Measurements from ENCODE around the gene EMID1. TPM values are rescaled to one million over a fixed set of nuclear protein-coding genes. Genes with fewer than 3 reads are reported as not detected.
A peak's percentile ranks its signal among the peaks of the same experiment; 100 is the strongest.

The EMID1 gene
- total RNA-seq, 1 experiment from 2014 or later = 1.1 TPM

- no peaks in the 10 kb centered on the region for H3K36me3 ChIP-seq (ENCODE audit: low read depth)
- TF ChIP-seq, protein P1, sequence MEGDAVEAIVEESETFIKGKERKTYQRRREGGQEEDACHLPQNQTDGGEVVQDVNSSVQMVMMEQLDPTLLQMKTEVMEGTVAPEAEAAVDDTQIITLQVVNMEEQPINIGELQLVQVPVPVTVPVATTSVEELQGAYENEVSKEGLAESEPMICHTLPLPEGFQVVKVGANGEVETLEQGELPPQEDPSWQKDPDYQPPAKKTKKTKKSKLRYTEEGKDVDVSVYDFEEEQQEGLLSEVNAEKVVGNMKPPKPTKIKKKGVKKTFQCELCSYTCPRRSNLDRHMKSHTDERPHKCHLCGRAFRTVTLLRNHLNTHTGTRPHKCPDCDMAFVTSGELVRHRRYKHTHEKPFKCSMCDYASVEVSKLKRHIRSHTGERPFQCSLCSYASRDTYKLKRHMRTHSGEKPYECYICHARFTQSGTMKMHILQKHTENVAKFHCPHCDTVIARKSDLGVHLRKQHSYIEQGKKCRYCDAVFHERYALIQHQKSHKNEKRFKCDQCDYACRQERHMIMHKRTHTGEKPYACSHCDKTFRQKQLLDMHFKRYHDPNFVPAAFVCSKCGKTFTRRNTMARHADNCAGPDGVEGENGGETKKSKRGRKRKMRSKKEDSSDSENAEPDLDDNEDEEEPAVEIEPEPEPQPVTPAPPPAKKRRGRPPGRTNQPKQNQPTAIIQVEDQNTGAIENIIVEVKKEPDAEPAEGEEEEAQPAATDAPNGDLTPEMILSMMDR (conservative IDR thresholded peaks at IDR 0.05) = no peak
- TF ChIP-seq EZH2 (IDR thresholded peaks at IDR 0.05; ENCODE audit: low read depth) = no peak
- intact Hi-C loops (cut with micrococcal nuclease; ENCODE audit: unreplicated experiment) = no loop called here
- no peak for DNase-seq
- no peak overlapping the region for H3K27ac ChIP-seq
- no peaks in the 10 kb centered on the region for H3K9me3 ChIP-seq (ENCODE audit: insufficient read depth, low read depth)
- no peaks in the 10 kb centered on the region for H3K79me2 ChIP-seq (ENCODE audit: low read depth)
- no peak overlapping the region for H3K4me2 ChIP-seq
- H3K4me1 ChIP-seq (replicated peaks; ENCODE audit: insufficient read depth) = no peaks in the 10 kb centered on the region
- POLR2A ChIA-PET (ENCODE audit: unreplicated experiment) = no interaction called here
- H4K20me1 ChIP-seq (ENCODE audit: insufficient read depth) = no peaks in the 10 kb centered on the region
- CTCF ChIA-PET = interaction anchor here (1.0 kb wide), 1 partner anchor 31 kb away, joined by 13 read pairs; no protein-coding TSS in a partner anchor
- no peak overlapping the region for H3K4me3 ChIP-seq
- no peaks in the 10 kb centered on the region for H3K9me2 ChIP-seq (ENCODE audit: insufficient read depth)
- no peak overlapping the region for H2AFZ ChIP-seq
- peaks cover 40% of the 10 kb centered on the region for H3K27me3 ChIP-seq (ENCODE audit: insufficient read depth, low read depth)
- BruUV-seq (replicated peaks) = no TSS peak
- no peaks in the 10 kb centered on the region for H3F3A ChIP-seq (ENCODE audit: insufficient read depth, low read depth)
Observed at GRCh38 chr22:29204455-29205183, 1.1 kb upstream of the EMID1 start.

GRCh38 chr22:29205252-29205593 is 473 bp upstream of the EMID1 start:
- Histone ChIP-seq H3K4me1 (replicated peaks; ENCODE audit: insufficient read depth) (no peaks in the 10 kb centered on the region), H3K9me2 (ENCODE audit: insufficient read depth) (no peaks in the 10 kb centered on the region), H3F3A (ENCODE audit: insufficient read depth, low read depth) (no peaks in the 10 kb centered on the region), H3K79me2 (ENCODE audit: low read depth) (no peaks in the 10 kb centered on the region), H3K27me3 (ENCODE audit: insufficient read depth, low read depth) (peaks cover 40% of the 10 kb centered on the region), H4K20me1 (ENCODE audit: insufficient read depth) (no peaks in the 10 kb centered on the region), H3K9me3 (ENCODE audit: insufficient read depth, low read depth) (no peaks in the 10 kb centered on the region), H3K4me3 (peak overlapping the region; percentile 39; the same call in 1 of the 2 replicates), H3K36me3 (ENCODE audit: low read depth) (no peaks in the 10 kb centered on the region), H3K4me2 (peak overlapping the region; percentile 58), H3K27ac (no peak overlapping the region), H2AFZ (no peak overlapping the region)
- DNase-seq = no peak
- no peak for TF ChIP-seq EZH2 (IDR thresholded peaks at IDR 0.05; ENCODE audit: low read depth)
- TF ChIP-seq, protein P1 (conservative IDR thresholded peaks at IDR 0.05) = no peak
- intact Hi-C loops (cut with micrococcal nuclease; ENCODE audit: unreplicated experiment) = no loop called here
- ChIA-PET POLR2A (ENCODE audit: unreplicated experiment) (interaction anchor here (0.6 kb wide), 1 partner anchor 607 kb away, joined by 4 read pairs; no protein-coding TSS in a partner anchor), CTCF (interaction anchor here (1.0 kb wide), 1 partner anchor 30 kb away, joined by 13 read pairs; no protein-coding TSS in a partner anchor)
- BruUV-seq (replicated peaks) = no TSS peak

DNA sequence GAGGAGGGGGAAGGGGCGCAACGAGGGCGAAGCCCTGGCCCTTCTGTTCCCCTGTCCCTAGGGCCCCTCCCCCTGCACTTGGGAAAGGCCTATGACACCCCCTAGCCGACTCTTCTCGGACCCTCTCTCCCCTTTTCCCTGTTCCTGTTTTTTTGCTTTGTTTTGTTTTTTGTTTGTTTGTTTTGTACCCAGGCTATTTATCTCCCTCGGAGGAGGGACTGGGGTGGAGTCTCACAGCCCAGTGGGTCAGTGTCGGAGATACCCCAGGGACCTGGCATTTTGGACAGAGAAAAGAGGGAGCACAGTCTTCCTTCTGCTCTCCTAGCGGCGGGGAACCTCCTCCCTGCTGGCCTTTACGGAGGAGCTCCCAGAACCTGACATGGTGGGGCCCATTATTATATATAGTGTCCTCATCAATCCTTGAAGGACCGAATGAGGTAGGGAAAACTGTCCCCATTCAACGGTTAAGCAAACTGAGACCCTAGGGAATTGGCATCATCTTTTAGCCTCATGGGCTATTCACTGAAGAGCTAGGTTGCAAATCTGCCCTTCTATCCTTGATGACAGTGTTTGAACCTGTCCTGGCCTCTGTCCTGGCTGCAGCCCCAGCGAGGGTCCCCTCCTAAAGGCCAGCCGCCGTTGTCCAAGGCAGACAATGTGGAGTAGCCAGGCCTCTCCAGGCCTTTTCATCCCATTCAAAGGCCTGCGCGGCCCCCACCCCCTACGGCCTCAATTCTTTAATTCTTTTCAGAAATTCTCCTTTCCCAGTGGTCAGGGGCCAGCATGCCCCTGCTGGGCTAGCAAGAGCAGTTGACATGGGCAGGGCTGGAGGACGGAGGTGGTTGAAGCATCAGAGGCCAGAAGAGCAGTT is 911 bp downstream of the EMID1 start:
- Histone ChIP-seq H3F3A (ENCODE audit: insufficient read depth, low read depth) (no peaks in the 10 kb centered on the region), H3K36me3 (ENCODE audit: low read depth) (no peaks in the 10 kb centered on the region), H3K27ac (no peak overlapping the region), H3K79me2 (ENCODE audit: low read depth) (no peaks in the 10 kb centered on the region), H3K9me3 (ENCODE audit: insufficient read depth, low read depth) (no peaks in the 10 kb centered on the region), H3K4me3 (peak overlapping the region; percentile 44; the same call in 1 of the 2 replicates), H3K4me2 (peak overlapping the region; percentile 59; the same call in 1 of the 2 replicates), H2AFZ (no peak overlapping the region), H3K9me2 (ENCODE audit: insufficient read depth) (no peaks in the 10 kb centered on the region), H4K20me1 (ENCODE audit: insufficient read depth) (no peaks in the 10 kb centered on the region), H3K4me1 (replicated peaks; ENCODE audit: insufficient read depth) (no peaks in the 10 kb centered on the region), H3K27me3 (ENCODE audit: insufficient read depth, low read depth) (peaks cover 36% of the 10 kb centered on the region)
- CTCF ChIA-PET = no interaction called here
- intact Hi-C loops (cut with micrococcal nuclease; ENCODE audit: unreplicated experiment) = no loop called here
- no peak for DNase-seq
- TF ChIP-seq EZH2 (IDR thresholded peaks at IDR 0.05; ENCODE audit: low read depth) = no peak
- TF ChIP-seq, protein P1 (conservative IDR thresholded peaks at IDR 0.05) = no peak
- BruUV-seq (replicated peaks) = no TSS peak
- POLR2A ChIA-PET (ENCODE audit: unreplicated experiment) = interaction anchor here (0.5 kb wide), 1 partner anchor 406 kb away, joined by 4 read pairs; the partner anchor contains the start of gene XBP1

Measured in PC-9 (cell line).